WTC11 (cell line): ENCODE results near the gene TSPAN17. TPM values are rescaled to one million over a fixed set of nuclear protein-coding genes. Genes with fewer than 3 reads are reported as not detected.
A peak's percentile ranks its signal among the peaks of the same experiment; 100 is the strongest.

Experiments used
- ATAC-seq: fragments of 200-7000 bp; cut with Tn5 transposase; 2 replicates; pipeline ENCODE4 v1.10.0; 2021; ENCODE audit warnings: mild to moderate bottlenecking, moderate library complexity
- CTCF ChIA-PET: fragments of 300-600 bp; sonication (Branson Sonifier 250); formaldehyde crosslinking; loops from one replicate; lab custom pipeline; 2021; ENCODE audit warnings: antibody characterized with exemption; lab: Charles Lee
- POLR2A ChIA-PET: fragments of 350-600 bp; sonication (Branson Sonifier 250); formaldehyde crosslinking; loops from one replicate; lab custom pipeline; 2021; ENCODE audit warnings: antibody characterized with exemption; lab: Charles Lee
- DNase-seq: peaks from one replicate; pipeline ENCODE4 v3.0.0; 2021; ENCODE audit warnings: low spot score
- H3K27ac Mint-ChIP-seq: 2 replicates; pipeline ENCODE4 v1.8.0; 2021; ENCODE audit warnings: mixed read lengths
- H3K27me3 Mint-ChIP-seq: 2 replicates; pipeline ENCODE4 v1.8.0; 2021; ENCODE audit warnings: low read depth, mild to moderate bottlenecking, moderate library complexity, mixed read lengths
- H3K36me3 Mint-ChIP-seq: 2 replicates; pipeline ENCODE4 v1.8.0; 2021; ENCODE audit warnings: mixed read lengths
- H3K4me1 Mint-ChIP-seq: 2 replicates; pipeline ENCODE4 v1.8.0; 2022; ENCODE audit warnings: mixed read lengths
- H3K4me3 Mint-ChIP-seq: 2 replicates; pipeline ENCODE4 v1.8.0; 2021; ENCODE audit warnings: mild to moderate bottlenecking, moderate library complexity, mixed read lengths
- H3K9me3 Mint-ChIP-seq: 2 replicates; pipeline ENCODE4 v1.8.0; 2021; ENCODE audit warnings: mixed read lengths
- ATF2 ChIP-seq: sonication (generic); formaldehyde crosslinking; IDR thresholded peaks from 2 replicates; pipeline ENCODE4 v1.8.1; 2022; ENCODE audit warnings: low read depth, missing genetic modification reagents, borderline replicate concordance
- CBFB ChIP-seq: sonication (generic); formaldehyde crosslinking; IDR thresholded peaks from 2 replicates; pipeline ENCODE4 v1.8.1; 2022; ENCODE audit warnings: mild to moderate bottlenecking, low read depth, missing genetic modification reagents
- CDX4 ChIP-seq: fragments of 250-450 bp; sonication (Bioruptor Pico); IDR thresholded peaks from 2 replicates; pipeline ENCODE4 v1.9.0; 2021; ENCODE audit warnings: moderate library complexity, mild to moderate bottlenecking, inconsistent platforms, borderline replicate concordance
- CREB1 ChIP-seq: sonication (generic); formaldehyde crosslinking; IDR thresholded peaks from 2 replicates; pipeline ENCODE4 v1.8.0; 2023; ENCODE audit warnings: mild to moderate bottlenecking, missing genetic modification reagents
- ELF4 ChIP-seq: sonication (generic); formaldehyde crosslinking; IDR thresholded peaks from 2 replicates; pipeline ENCODE4 v1.8.1; 2022; ENCODE audit warnings: low read depth, mild to moderate bottlenecking, moderate library complexity, missing genetic modification reagents
- ERG ChIP-seq: fragments of 250-450 bp; sonication (Bioruptor Pico); IDR thresholded peaks from 2 replicates; pipeline ENCODE4 v1.8.0; 2021; ENCODE audit warnings: mild to moderate bottlenecking
- FOXP1 ChIP-seq: sonication (generic); formaldehyde crosslinking; IDR thresholded peaks from 2 replicates; pipeline ENCODE4 v1.8.0; 2022; ENCODE audit warnings: missing genetic modification reagents, mild to moderate bottlenecking, moderate library complexity, borderline replicate concordance
- IRF2 ChIP-seq: sonication (generic); formaldehyde crosslinking; IDR thresholded peaks from 2 replicates; pipeline ENCODE4 v1.8.0; 2022; ENCODE audit warnings: low read depth, missing genetic modification reagents, borderline replicate concordance
- MAX ChIP-seq: sonication (generic); formaldehyde crosslinking; IDR thresholded peaks from 2 replicates; pipeline ENCODE4 v1.8.0; 2022; ENCODE audit warnings: mild to moderate bottlenecking, missing genetic modification reagents
- MXD4 ChIP-seq: fragments of 250-450 bp; sonication (Bioruptor Pico); IDR thresholded peaks from 2 replicates; pipeline ENCODE4 v1.8.0; 2021; ENCODE audit warnings: mild to moderate bottlenecking, moderate library complexity, borderline replicate concordance
- MYBL2 ChIP-seq: sonication (generic); formaldehyde crosslinking; IDR thresholded peaks from 2 replicates; pipeline ENCODE4 v1.8.1; 2023; ENCODE audit warnings: mild to moderate bottlenecking, moderate library complexity, missing genetic modification reagents
- NFATC4 ChIP-seq: fragments of 250-450 bp; sonication (Bioruptor Pico); IDR thresholded peaks from 2 replicates; pipeline ENCODE4 v1.9.0; 2021; ENCODE audit warnings: mild to moderate bottlenecking
- NFYB ChIP-seq: sonication (generic); formaldehyde crosslinking; conservative IDR thresholded peaks from 2 replicates; pipeline ENCODE4 v1.8.0; 2022; ENCODE audit warnings: low read depth, missing genetic modification reagents
- NR3C1 ChIP-seq: sonication (generic); formaldehyde crosslinking; conservative IDR thresholded peaks from 2 replicates; pipeline ENCODE4 v1.8.1; 2023; ENCODE audit warnings: low read depth, mild to moderate bottlenecking, missing genetic modification reagents
- TP53 ChIP-seq: sonication (generic); formaldehyde crosslinking; IDR thresholded peaks from 2 replicates; pipeline ENCODE4 v1.8.1; 2023; ENCODE audit warnings: mild to moderate bottlenecking, missing genetic modification reagents
- USF2 ChIP-seq: sonication (generic); formaldehyde crosslinking; IDR thresholded peaks from 2 replicates; pipeline ENCODE4 v1.8.1; 2023; ENCODE audit warnings: mild to moderate bottlenecking, missing genetic modification reagents, moderate library complexity
- ZNF396 ChIP-seq: fragments of 250-450 bp; sonication (Bioruptor Pico); IDR thresholded peaks from 2 replicates; pipeline ENCODE4 v1.8.0; 2021; ENCODE audit warnings: mild to moderate bottlenecking, moderate library complexity, borderline replicate concordance
- ZNF416 ChIP-seq: fragments of 250-450 bp; sonication (Bioruptor Pico); IDR thresholded peaks from 2 replicates; pipeline ENCODE4 v1.9.0; 2021; ENCODE audit warnings: mild to moderate bottlenecking, inconsistent platforms
- ZNF423 ChIP-seq: fragments of 250-450 bp; sonication (Bioruptor Pico); IDR thresholded peaks from 2 replicates; pipeline ENCODE4 v2.1.2; 2022; ENCODE audit warnings: mild to moderate bottlenecking, moderate library complexity
- ZNF512 ChIP-seq: sonication (generic); formaldehyde crosslinking; IDR thresholded peaks from 2 replicates; pipeline ENCODE4 v1.8.1; 2022; ENCODE audit warnings: missing genetic modification reagents, borderline replicate concordance
- total RNA-seq: library from RNA; stranded (reverse); gene quantifications from 3 replicates; pipeline ENCODE4 v1.2.3, GENCODE V29; 2021
- TF ChIP-seq, protein P1 (sequence below): sonication (generic); formaldehyde crosslinking; conservative IDR thresholded peaks from 2 replicates; pipeline ENCODE4 v1.8.1; 2023; ENCODE audit warnings: mild to moderate bottlenecking, low read depth, missing genetic modification reagents, moderate library complexity
- TF ChIP-seq, protein P2 (sequence below): sonication (generic); formaldehyde crosslinking; conservative IDR thresholded peaks from 2 replicates; pipeline ENCODE4 v1.8.1; 2022; ENCODE audit warnings: mild to moderate bottlenecking, missing genetic modification reagents
- TF ChIP-seq, protein P3 (sequence below): sonication (generic); formaldehyde crosslinking; IDR thresholded peaks from 2 replicates; pipeline ENCODE4 v1.8.1; 2023; ENCODE audit warnings: mild to moderate bottlenecking, missing genetic modification reagents

Gene TSPAN17
- total RNA-seq, 1 experiment from 2014 or later: 47.8 TPM

DNA sequence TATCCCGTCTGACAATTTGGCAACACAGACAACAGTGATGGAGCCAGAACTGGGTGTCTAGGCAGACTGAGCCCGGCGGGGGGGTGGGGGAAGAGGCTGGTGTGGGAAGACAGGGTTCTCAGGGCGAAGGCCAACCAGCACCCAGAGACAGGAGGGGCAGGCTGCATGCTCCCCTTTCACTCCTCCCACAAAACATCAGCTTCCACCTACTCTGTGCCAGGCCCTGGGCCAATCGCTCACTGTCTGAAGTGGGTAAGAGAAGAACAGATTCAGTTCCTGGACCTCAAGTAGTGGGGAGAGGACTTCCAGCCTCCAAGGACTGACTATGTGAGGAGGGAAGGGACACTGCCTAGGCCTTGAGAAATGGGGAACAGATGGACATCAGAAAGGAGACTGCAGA lies 19.7 kb upstream of the TSPAN17 start:
- no peak for TF ChIP-seq IRF2 (CRISPR knock-in tag)
- no peak for TF ChIP-seq CBFB (CRISPR knock-in tag)
- TF ChIP-seq USF2 (CRISPR knock-in tag): no peak
- TF ChIP-seq, protein P1, sequence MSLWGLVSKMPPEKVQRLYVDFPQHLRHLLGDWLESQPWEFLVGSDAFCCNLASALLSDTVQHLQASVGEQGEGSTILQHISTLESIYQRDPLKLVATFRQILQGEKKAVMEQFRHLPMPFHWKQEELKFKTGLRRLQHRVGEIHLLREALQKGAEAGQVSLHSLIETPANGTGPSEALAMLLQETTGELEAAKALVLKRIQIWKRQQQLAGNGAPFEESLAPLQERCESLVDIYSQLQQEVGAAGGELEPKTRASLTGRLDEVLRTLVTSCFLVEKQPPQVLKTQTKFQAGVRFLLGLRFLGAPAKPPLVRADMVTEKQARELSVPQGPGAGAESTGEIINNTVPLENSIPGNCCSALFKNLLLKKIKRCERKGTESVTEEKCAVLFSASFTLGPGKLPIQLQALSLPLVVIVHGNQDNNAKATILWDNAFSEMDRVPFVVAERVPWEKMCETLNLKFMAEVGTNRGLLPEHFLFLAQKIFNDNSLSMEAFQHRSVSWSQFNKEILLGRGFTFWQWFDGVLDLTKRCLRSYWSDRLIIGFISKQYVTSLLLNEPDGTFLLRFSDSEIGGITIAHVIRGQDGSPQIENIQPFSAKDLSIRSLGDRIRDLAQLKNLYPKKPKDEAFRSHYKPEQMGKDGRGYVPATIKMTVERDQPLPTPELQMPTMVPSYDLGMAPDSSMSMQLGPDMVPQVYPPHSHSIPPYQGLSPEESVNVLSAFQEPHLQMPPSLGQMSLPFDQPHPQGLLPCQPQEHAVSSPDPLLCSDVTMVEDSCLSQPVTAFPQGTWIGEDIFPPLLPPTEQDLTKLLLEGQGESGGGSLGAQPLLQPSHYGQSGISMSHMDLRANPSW (CRISPR knock-in tag): no peak
- no peak for TF ChIP-seq ZNF396 (CRISPR knock-in tag)
- TF ChIP-seq ERG (CRISPR knock-in tag): no peak
- TF ChIP-seq NR3C1: no peak
- TF ChIP-seq MXD4 (CRISPR knock-in tag): no peak
- no peak for TF ChIP-seq ZNF512 (CRISPR knock-in tag)
- TF ChIP-seq MYBL2 (CRISPR knock-in tag): no peak
- no peak for TF ChIP-seq ATF2 (CRISPR knock-in tag)
- Mint-ChIP-seq H3K4me1 (peaks cover 26% of the 10 kb centered on the region), H3K27ac (no peak overlapping the region), H3K27me3 (peaks cover 46% of the 10 kb centered on the region), H3K9me3 (no peaks in the 10 kb centered on the region), H3K36me3 (no peaks in the 10 kb centered on the region), H3K4me3 (no peak overlapping the region)
- ChIA-PET POLR2A (no interaction called here), CTCF (no interaction called here)
- ATAC-seq (no peak), DNase-seq (no peak)

DNA sequence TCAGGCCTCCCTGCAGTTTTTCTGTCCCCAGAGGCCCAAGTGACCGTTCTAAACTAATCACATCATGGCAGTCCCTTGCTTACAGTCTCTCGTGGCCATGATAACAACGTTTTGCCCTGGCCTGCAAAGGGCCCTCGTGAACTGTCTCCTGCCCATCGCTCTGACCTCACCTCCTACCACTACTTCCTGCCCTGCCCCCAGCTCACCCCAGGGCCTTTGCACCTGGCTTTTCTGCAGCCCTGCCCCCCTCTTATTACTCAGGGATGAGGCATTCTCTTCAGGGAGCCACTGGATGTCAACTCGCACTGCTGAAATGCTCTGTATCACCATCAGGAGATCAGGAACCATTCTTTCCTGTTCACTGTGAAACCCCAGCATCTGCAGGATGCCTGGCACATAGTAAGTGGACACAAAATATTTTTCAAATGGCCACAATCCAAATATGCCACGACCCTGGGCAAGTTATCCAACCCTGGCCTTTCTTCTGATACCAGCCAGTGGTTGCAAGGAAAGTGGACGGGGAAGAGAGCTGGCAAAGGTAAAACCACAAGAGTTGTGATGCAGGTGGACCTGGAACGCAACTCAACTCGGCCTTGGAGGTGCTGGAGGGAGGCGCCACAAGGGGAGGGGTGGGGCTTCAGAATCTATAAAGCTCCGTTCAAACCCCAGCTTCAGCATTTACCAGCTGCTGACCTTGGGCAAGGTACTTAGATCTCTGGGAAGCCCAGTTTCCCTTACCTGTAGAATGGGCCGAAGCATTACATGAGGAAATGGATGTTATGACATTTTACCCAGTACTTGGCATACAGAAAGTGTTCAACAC lies 18.7 kb upstream of the TSPAN17 start:
- Mint-ChIP-seq H3K4me1 (peaks cover 28% of the 10 kb centered on the region), H3K27me3 (peaks cover 51% of the 10 kb centered on the region), H3K36me3 (no peaks in the 10 kb centered on the region), H3K4me3 (peak overlapping the region; percentile 76), H3K27ac (no peak overlapping the region), H3K9me3 (no peaks in the 10 kb centered on the region)
- ATAC-seq (no peak), DNase-seq (no peak)
- TF ChIP-seq, protein P2, sequence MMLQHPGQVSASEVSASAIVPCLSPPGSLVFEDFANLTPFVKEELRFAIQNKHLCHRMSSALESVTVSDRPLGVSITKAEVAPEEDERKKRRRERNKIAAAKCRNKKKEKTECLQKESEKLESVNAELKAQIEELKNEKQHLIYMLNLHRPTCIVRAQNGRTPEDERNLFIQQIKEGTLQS: no peak
- TF ChIP-seq NFATC4 (CRISPR knock-in tag): no peak
- no peak for TF ChIP-seq ELF4 (CRISPR knock-in tag)
- no peak for TF ChIP-seq MAX (CRISPR knock-in tag)
- no peak for TF ChIP-seq TP53
- TF ChIP-seq ZNF416 (CRISPR knock-in tag): no peak
- TF ChIP-seq NFYB: no peak
- TF ChIP-seq CDX4 (CRISPR knock-in tag): no peak
- TF ChIP-seq CREB1 (CRISPR knock-in tag): no peak
- TF ChIP-seq, protein P3, sequence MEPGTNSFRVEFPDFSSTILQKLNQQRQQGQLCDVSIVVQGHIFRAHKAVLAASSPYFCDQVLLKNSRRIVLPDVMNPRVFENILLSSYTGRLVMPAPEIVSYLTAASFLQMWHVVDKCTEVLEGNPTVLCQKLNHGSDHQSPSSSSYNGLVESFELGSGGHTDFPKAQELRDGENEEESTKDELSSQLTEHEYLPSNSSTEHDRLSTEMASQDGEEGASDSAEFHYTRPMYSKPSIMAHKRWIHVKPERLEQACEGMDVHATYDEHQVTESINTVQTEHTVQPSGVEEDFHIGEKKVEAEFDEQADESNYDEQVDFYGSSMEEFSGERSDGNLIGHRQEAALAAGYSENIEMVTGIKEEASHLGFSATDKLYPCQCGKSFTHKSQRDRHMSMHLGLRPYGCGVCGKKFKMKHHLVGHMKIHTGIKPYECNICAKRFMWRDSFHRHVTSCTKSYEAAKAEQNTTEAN (CRISPR knock-in tag): no peak
- no peak for TF ChIP-seq FOXP1 (CRISPR knock-in tag)
- no peak for TF ChIP-seq ZNF396 (CRISPR knock-in tag)
- TF ChIP-seq ZNF423 (CRISPR knock-in tag): no peak
- POLR2A ChIA-PET: no interaction called here
- CTCF ChIA-PET: interaction anchor here (3.5 kb wide), 1 partner anchor 32 kb away, joined by 22 read pairs; no protein-coding TSS in a partner anchor
